Endometrial microvascular endothelial cells (primary cell): ENCODE data around the gene CLEC2D. TPM values are rescaled to one million over a fixed set of nuclear protein-coding genes. Genes with fewer than 3 reads are reported as not detected.

Experiments
- in situ Hi-C: cut with HindIII; loops from 2 replicates; pipeline ENCODE4 v1.10.0; 2017; ENCODE audit warnings: low sequenced_read_pairs, low pct_unique_long_range_greater_than_20kb; ENCODE audit errors: inconsistent ontology term
- total RNA-seq: library from RNA; depleted of rRNA; stranded (reverse); fragments of >200 nt; gene quantifications from one replicate; pipeline ENCODE4 v1.2.3, GENCODE V29; 2015; ENCODE audit errors: inconsistent ontology term

Gene CLEC2D
- total RNA-seq, 1 donor from 2014 or later: 0.56 TPM

DNA sequence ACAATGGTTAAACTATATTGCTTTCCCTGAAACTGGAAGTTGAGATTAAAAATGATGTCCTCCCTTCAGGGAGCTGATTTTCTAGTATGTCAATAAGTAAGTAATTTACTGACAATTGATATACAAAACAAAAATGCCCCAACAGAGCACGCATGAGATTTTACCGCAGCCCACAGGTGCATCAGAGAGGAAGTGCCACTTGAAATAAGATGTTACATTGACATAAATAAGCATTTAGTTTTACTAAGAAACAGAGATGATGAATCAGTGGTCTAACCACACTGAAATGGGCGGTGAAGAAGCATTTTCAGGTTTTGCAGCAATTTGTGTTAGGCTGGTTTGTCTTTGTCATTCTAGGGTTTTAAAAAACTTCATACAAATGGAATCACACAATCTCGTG lies 72.2 kb downstream of the CLEC2D start:
- in situ Hi-C loops: loop anchor here (25.0 kb wide), 1 partner anchor 421 kb away; the partner anchor contains the start of gene OLR1

DNA sequence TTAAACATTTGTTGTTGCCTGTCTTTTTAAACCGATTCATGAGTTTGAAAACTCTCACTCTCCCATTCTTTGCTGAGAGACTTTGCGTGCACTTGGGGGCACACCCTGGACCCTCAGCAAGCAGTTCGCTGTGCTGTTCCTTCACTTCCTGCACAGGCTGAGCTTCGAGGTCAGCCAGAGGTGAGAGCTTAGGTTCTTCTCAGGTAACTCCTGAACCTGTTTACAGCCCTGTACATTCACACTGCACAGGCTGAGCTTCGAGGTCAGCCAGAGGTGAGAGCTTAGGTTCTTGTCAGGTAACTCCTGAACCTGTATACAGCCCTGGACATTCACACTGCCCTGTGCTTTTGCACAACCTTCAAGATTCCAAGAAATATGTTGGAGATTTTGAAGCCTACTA lies 73.1 kb downstream of the CLEC2D start:
- in situ Hi-C loops: loop anchor here (25.0 kb wide), 1 partner anchor 420 kb away; the partner anchor contains the start of gene OLR1

DNA sequence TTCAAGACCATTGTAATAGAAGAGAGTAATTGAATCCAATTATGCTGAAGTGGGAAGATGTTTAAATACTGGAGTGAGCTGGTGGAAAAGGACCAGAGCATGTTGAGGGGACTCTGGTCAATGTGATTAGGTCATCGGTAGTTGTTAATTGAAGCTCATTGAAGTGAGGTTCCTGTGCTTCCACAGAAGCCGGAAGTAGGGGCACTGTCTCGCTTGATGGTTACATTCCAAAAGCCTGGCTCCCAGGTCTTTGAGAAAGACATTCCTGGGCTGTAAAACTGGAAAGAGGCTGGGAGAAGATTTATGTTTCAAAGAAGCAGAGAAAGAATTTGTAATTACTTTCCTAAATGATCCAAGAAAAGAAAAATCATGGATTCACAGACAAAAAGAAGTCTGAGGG lies 75.7 kb downstream of the CLEC2D start:
- in situ Hi-C loops: loop anchor here (25.0 kb wide), 1 partner anchor 417 kb away; the partner anchor contains the start of gene OLR1

Other genes starting within 250 kb of the CLEC2D start
- not detected for gene KLRB1, start 61.8 kb upstream of the CLEC2D start, total RNA-seq
- not detected for gene CLECL1, start 63.4 kb downstream of the CLEC2D start, total RNA-seq
- gene CD69, start 91.2 kb downstream of the CLEC2D start, total RNA-seq: 23.8 TPM
- gene KLRF1, start 157.8 kb downstream of the CLEC2D start, total RNA-seq: 2.1 TPM
- 30.8 TPM for gene CLEC2B, start 199.6 kb downstream of the CLEC2D start, total RNA-seq
- not detected for gene KLRF2, start 211.8 kb downstream of the CLEC2D start, total RNA-seq